Skeletal muscle satellite cell (primary cell): ENCODE data around the gene CLNK.
"Not testable (repeated sequence)": the region's sequence is repeated elsewhere in the genome, so short reads cannot be mapped to it uniquely, and the experiment has no call there.

Experiments
- H3K27me3 ChIP-seq: 2 replicates; pipeline ENCODE4 v1.7.0; 2013; ENCODE audit warnings: low read length; ENCODE audit not compliant: control insufficient read depth, insufficient read depth
- H3K36me3 ChIP-seq: 2 replicates; pipeline ENCODE4 v1.7.0; 2013; ENCODE audit warnings: mild to moderate bottlenecking, control low read depth, low read length; ENCODE audit not compliant: insufficient read depth
- H3K4me1 ChIP-seq: 2 replicates; pipeline ENCODE4 v1.7.0; 2013; ENCODE audit warnings: low read length; ENCODE audit not compliant: control insufficient read depth, insufficient read depth
- H3K4me2 ChIP-seq: 2 replicates; pipeline ENCODE4 v1.7.0; 2013; ENCODE audit warnings: mild to moderate bottlenecking, low read length
- H3K4me3 ChIP-seq: 2 replicates; pipeline ENCODE4 v1.7.0; 2013; ENCODE audit warnings: low read length
- H3K9ac ChIP-seq: 2 replicates; pipeline ENCODE4 v1.7.0; 2013; ENCODE audit warnings: mild to moderate bottlenecking, low read depth, low read length, moderate library complexity
- H3K9me3 ChIP-seq: replicated peaks from 2 replicates; pipeline ENCODE4 v1.7.0; 2013; ENCODE audit warnings: mild to moderate bottlenecking, control low read depth, low read length

CLNK gene

DNA sequence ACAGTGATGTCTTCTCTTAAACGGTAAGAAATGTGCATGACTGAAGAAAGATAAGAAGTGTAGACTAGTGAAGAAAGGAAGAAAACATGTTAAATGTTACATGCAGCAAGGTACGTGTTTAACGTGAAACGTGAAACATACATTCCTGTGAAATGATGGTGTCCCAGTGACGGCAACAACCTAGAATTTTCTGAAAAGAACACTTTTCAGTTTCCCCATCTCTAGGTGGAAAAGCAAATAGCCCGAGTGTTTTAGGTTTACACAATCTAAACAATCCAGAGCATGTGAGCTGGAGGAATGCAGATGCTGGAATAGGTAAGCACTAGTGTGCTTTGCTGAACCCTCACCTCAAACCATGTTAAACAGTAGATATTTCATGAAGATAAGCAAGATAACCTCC, 60.7 kb downstream of the CLNK start:
- Histone ChIP-seq H3K4me1 (peaks cover 18% of the 10 kb centered on the region), H3K4me3 (no peak overlapping the region), H3K4me2 (no peak overlapping the region), H3K9me3 (no peaks in the 10 kb centered on the region), H3K27me3 (peaks cover 24% of the 10 kb centered on the region), H3K36me3 (no peaks in the 10 kb centered on the region), H3K9ac (no peak overlapping the region)

DNA sequence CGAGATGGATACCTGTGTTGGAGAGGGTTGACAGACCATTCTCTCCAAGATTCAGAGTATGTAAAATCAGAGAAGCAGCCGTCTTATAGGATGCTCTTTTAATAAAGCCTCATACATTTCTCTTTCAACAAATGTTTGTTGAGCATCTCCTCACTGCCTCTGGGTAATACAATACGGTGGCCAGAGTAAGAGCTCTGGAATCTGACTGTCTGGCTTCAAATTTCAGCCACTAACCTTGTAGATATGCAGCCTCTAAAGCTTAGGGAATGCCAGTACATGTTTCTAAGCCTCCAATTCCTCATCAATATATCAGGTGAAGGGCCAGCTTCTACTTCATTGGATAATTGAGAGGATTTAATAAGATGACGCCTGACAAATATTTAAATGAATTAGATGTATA, 61.3 kb downstream of the CLNK start:
- Histone ChIP-seq H3K27me3 (peaks cover 22% of the 10 kb centered on the region), H3K4me2 (no peak overlapping the region), H3K4me1 (peaks cover 21% of the 10 kb centered on the region), H3K36me3 (no peaks in the 10 kb centered on the region), H3K9ac (no peak overlapping the region), H3K4me3 (no peak overlapping the region), H3K9me3 (no peaks in the 10 kb centered on the region)

DNA sequence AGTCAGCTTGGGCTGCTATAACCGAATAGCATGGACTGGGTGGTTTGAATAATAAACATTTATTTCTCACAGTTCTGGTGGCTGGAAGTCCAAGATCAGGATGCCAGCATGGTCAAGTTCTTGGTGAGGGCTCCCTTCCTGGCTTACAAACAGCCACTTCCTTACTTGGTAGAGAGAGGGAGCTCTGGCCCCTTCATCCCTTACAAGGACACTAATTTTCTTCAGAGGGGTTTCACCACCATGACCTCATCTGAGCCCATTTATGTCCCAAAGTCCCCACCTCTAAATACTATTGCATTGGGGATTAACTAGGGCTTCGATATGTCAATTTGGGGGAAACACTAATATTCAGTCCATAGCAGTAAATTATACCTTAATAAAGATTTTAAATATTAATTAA, 61.8 kb downstream of the CLNK start:
- Histone ChIP-seq H3K4me1 (peaks cover 21% of the 10 kb centered on the region), H3K36me3 (no peaks in the 10 kb centered on the region), H3K9me3 (no peaks in the 10 kb centered on the region), H3K27me3 (peaks cover 19% of the 10 kb centered on the region), H3K4me3 (no peak overlapping the region), H3K4me2 (no peak overlapping the region), H3K9ac (no peak overlapping the region)

DNA sequence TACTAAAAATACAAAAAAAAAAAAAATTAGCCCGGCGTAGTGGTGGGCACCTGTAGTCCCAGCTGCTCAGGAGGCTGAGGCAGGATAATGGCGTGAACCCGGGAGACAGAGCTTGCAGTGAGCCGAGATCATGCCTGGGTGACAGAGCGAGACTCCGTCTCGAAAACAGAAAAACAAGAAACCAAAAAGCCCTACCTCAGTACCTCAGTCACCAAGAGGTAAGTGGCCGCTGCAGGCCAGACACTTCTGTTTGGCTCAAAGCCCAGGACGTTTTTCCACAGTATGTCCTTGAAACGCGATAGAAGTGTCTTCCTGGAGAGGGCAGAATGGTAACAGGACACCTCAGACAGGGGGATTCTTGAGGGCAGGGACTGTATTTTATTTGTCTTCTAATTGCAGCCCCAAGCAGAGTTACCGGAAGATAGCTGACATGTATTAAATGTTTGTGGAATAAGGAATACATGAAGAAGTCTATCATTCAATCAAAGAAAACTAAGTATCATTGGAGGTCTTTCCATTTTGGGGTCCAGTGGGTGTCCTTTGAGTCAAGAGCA, 63.6 kb downstream of the CLNK start:
- peaks cover 12% of the 10 kb centered on the region for H3K27me3 ChIP-seq

DNA sequence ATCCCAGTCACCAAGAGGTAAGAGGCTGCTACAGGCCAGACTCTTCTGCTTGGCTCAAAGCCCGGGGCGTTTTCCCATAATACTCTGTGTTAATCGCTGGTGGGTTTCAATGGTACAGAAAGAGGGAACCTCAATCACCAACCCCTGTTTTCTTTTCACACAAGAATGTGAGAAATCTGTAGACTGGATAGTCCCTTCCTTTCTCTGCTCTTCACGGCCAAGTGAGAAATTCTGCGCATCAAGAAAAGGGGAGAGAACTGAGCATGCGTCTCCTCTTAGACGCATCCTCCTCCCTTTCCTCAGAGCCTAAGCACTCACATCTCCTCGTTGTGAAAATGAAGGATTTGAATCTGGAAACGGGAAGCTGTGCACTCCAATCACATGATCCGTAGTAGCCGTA, 64.7 kb downstream of the CLNK start:
- H3K4me3 ChIP-seq: no peak overlapping the region
- no peaks in the 10 kb centered on the region for H3K36me3 ChIP-seq
- no peak overlapping the region for H3K4me2 ChIP-seq
- no peak overlapping the region for H3K9ac ChIP-seq
- peaks cover 1% of the 10 kb centered on the region for H3K27me3 ChIP-seq
- peaks cover 21% of the 10 kb centered on the region for H3K4me1 ChIP-seq
- no peaks in the 10 kb centered on the region for H3K9me3 ChIP-seq

More for the DNA sequence above, 63.6 kb downstream of the CLNK start:
- no peaks in the 10 kb centered on the region for H3K36me3 ChIP-seq
- no peak overlapping the region for H3K4me3 ChIP-seq
- H3K9me3 ChIP-seq: no peaks in the 10 kb centered on the region
- no peak overlapping the region for H3K4me2 ChIP-seq
- H3K9ac ChIP-seq: no peak overlapping the region
- peaks cover 21% of the 10 kb centered on the region for H3K4me1 ChIP-seq

DNA sequence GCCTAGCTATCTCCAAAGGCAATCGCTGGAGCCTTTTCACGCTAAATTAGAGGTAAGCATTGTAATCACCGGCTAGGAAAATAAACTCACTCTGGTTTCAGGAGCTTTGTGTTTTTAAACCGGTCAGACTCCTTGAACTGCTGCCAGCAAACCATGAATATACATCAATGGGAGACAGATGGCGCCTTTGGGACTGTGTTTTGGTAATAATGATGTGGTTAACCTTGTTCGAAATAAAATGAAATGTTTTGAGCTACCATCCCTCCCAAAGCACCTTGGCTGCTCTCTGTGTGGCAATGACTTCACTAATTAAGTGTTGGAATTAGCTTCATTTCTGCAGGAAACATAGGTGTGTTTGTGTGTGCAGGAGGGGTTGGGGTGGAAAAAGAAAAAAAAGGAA, 65.3 kb downstream of the CLNK start:
- Histone ChIP-seq H3K4me3 (peak overlapping the region; percentile 26), H3K9me3 (no peaks in the 10 kb centered on the region), H3K36me3 (no peaks in the 10 kb centered on the region), H3K9ac (no peak overlapping the region), H3K4me1 (peaks cover 21% of the 10 kb centered on the region), H3K4me2 (peak overlapping the region; percentile 69), H3K27me3 (no peaks in the 10 kb centered on the region)

DNA sequence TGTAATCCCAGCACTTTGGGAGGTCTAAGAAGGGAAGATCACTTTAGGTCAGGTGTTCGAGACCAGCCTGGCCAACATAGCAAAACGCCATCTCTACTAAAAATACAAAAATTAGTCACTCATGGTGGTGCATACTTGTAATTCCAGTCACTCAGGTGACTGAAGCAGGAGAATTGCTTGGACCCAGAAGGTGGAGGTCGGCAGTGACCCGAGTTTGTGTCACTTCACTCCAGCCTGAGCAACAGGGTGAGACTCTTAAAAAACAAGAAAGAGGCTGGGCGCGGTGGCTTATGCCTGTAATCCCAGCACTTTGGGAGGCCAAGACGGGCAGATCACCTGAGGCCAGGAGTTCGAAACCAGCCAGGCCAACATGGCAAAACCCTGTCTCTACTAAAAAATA, 69.6 kb downstream of the CLNK start:
- not testable (repeated sequence) for H3K4me3 ChIP-seq, H3K36me3 ChIP-seq

DNA sequence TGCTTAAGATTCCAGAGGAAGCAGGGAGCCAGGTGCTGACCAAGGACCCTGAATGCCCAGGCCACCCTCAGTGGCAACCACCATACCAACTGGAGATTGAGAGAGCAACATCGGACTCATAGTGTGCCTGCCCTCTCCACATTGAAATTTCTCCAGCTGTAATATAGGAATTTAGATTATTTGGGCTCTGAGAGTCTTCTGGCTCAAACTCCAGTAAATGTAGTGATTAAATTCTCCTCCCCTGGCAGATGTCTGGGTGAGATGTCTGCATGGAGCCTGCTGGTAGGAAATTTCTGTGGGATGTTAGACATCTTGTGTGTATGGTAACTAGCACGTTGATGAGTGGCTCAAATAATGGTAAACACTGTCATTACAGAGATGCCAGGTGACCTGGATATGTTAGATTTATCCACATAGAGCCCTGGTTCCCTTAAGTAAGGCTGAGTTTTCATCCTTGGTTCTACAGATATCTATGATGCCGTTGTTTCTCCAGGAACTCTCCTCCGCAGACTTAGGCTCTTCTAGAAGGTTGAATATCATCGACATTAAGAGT, 70.6 kb downstream of the CLNK start:
- peaks cover 16% of the 10 kb centered on the region for H3K4me1 ChIP-seq
- H3K9ac ChIP-seq: no peak overlapping the region

More for the DNA sequence above, 69.6 kb downstream of the CLNK start:
- not testable (repeated sequence) for H3K4me2 ChIP-seq, H3K9ac ChIP-seq, H3K9me3 ChIP-seq, H3K27me3 ChIP-seq
- H3K4me1 ChIP-seq: peaks cover 23% of the 10 kb centered on the region

DNA sequence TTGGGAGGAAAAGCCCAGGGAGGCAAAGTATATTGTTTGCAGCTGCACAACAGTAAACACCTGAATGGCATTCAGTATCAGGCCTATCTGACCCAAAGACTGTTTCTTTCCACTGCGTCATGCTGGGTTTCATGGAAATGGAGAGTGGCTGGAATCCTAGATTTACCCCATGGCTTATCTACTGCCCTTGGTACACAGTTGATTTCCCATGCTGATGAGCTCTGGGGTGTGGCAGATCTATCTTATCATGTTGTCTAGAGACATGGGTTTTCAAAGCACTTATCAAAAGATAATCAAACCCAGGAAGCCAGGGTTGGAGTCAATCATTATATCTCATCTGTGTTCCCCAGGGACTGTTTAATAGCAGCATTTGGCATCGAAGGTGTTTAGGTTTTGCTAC, 72.1 kb downstream of the CLNK start:
- Histone ChIP-seq H3K9me3 (no peaks in the 10 kb centered on the region), H3K4me1 (peaks cover 16% of the 10 kb centered on the region), H3K9ac (no peak overlapping the region)

More for the DNA sequence above, 70.6 kb downstream of the CLNK start:
- no peaks in the 10 kb centered on the region for H3K27me3 ChIP-seq
- H3K36me3 ChIP-seq: no peaks in the 10 kb centered on the region
- H3K4me3 ChIP-seq: no peak overlapping the region
- H3K9me3 ChIP-seq: no peaks in the 10 kb centered on the region
- no peak overlapping the region for H3K4me2 ChIP-seq

DNA sequence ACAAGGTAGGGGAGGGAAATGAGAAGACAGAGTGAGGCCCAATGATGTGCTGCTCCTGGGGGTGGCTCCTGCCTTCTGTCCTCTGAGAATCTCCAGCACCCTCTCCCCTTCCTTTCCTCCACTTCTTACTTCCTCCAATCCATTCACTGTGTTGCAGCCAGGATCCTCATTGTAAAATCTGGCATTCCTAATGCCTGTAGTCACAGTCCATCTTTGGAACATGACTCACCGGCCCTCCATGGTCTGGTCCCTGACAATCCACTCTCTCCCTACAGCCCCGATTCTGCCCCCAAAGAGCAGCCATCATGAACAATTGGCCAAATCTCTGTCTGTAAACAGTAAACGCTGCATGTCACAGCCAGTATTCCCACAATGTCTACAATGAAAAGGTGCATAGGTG, 72.9 kb downstream of the CLNK start:
- H3K4me3 ChIP-seq: no peak overlapping the region
- no peaks in the 10 kb centered on the region for H3K36me3 ChIP-seq
- H3K9ac ChIP-seq: peak overlapping the region; percentile 39
- H3K9me3 ChIP-seq: no peaks in the 10 kb centered on the region
- H3K27me3 ChIP-seq: no peaks in the 10 kb centered on the region
- peak overlapping the region; percentile 68 for H3K4me2 ChIP-seq
- H3K4me1 ChIP-seq: peaks cover 24% of the 10 kb centered on the region

More for the DNA sequence above, 72.1 kb downstream of the CLNK start:
- H3K4me2 ChIP-seq: no peak overlapping the region
- no peak overlapping the region for H3K4me3 ChIP-seq
- no peaks in the 10 kb centered on the region for H3K27me3 ChIP-seq
- H3K36me3 ChIP-seq: no peaks in the 10 kb centered on the region

DNA sequence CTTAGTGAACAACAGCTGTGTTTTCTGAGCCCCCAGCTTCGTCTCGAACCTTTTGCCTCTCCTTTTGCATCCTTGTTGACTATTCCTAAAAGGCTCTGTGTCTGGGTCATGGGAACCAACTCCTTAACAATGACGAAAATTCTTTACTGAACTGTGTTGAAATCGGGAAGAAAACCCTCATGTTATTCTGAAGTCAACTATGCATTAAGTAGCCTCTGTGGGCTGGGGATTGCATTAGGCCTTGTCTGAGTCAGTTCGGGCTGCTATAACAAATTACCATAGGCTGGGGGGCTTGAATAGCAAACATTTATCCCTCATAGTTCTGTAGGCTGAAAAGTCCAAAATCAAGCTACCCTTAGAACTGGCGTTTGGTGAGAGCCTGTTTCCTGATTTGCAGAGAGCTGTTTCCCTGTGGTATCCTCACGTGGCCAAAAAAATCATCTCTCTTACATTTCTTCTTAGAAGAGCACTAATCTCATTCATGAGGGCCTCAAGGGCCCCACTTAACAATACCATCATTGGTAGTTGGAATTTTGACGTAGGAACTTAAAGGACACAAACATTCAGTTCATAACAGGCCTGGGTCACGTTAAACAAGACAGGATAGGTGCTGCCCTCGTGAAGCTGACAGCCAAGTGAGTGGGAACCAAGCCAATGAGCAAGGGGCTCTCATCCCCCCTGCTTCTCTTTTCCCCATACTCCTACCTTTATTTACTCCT, 75.9 kb downstream of the CLNK start:
- Histone ChIP-seq H3K4me3 (no peak overlapping the region), H3K27me3 (no peaks in the 10 kb centered on the region), H3K4me1 (peaks cover 38% of the 10 kb centered on the region), H3K9ac (no peak overlapping the region), H3K4me2 (no peak overlapping the region), H3K9me3 (no peaks in the 10 kb centered on the region), H3K36me3 (no peaks in the 10 kb centered on the region)

DNA sequence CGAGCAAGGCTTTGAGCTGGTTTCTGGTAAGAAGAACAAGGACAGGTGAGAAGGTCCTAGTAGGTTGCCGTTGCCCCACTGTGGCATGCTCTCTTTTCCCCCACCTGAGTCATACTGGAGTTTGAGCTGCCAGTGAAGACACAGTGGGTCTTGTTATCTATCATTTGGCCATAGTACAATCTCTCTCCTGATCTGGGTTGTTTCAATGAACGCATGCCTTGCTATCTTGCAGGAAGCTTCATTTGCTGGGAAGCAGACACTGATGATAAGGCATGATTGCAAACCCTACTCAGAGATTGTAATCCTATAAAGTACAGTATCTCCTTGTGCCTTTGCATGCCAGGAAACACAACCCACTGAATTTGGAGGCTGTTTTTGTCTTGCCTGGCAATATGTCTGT, 77.4 kb downstream of the CLNK start:
- no peaks in the 10 kb centered on the region for H3K36me3 ChIP-seq
- H3K4me2 ChIP-seq: no peak overlapping the region
- H3K9me3 ChIP-seq: no peaks in the 10 kb centered on the region
- H3K4me3 ChIP-seq: no peak overlapping the region
- H3K4me1 ChIP-seq: peaks cover 38% of the 10 kb centered on the region
- no peaks in the 10 kb centered on the region for H3K27me3 ChIP-seq
- H3K9ac ChIP-seq: no peak overlapping the region
